ENCODE results near the gene DUT.
"Not testable (repeated sequence)": the region's sequence is repeated elsewhere in the genome, so short reads cannot be mapped to it uniquely, and the experiment has no call there.

DUT gene

DNA sequence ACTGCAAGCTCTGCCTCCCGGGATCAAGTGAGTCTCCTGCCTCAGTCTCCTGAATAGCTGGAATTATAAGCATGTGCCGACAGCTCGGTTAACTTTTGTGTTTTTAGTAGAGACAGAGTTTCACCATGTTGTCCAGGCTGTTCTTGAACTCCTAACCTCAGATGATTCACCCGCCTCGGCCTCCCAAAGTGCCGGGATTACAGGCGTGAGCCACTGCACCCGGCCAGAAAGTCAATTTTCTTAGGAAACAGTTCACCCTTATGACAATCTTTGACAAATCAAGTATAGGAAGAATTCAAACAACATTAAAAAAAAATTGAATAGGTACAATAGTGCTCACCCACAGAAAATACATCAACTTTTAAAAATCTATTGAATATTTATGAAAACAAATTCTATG, 23.6 kb upstream of the DUT start:
- H3K9ac ChIP-seq (ENCODE audit: low read length), result no peak overlapping the region
- H3K4me3 ChIP-seq (ENCODE audit: low read length), result no peak overlapping the region
- no peaks in the 10 kb centered on the region for H3K27me3 ChIP-seq (ENCODE audit: control insufficient read depth, insufficient read depth, low read length)
- no peak overlapping the region for H3K27ac ChIP-seq (ENCODE audit: low read depth, low read length)
- no peaks in the 10 kb centered on the region for H3K4me1 ChIP-seq (ENCODE audit: control insufficient read depth, insufficient read depth, low read length)
- no peaks in the 10 kb centered on the region for H3K36me3 ChIP-seq (ENCODE audit: control insufficient read depth, insufficient read depth, low read length)

- H3K9ac ChIP-seq (ENCODE audit: low read length), result no peak overlapping the region
- no peaks in the 10 kb centered on the region for H3K4me1 ChIP-seq (ENCODE audit: control insufficient read depth, insufficient read depth, low read length)
- no peaks in the 10 kb centered on the region for H3K27me3 ChIP-seq (ENCODE audit: control insufficient read depth, insufficient read depth, low read length)
- no peak overlapping the region for H3K4me3 ChIP-seq (ENCODE audit: low read length)
- no peaks in the 10 kb centered on the region for H3K36me3 ChIP-seq (ENCODE audit: control insufficient read depth, insufficient read depth, low read length)
- H3K27ac ChIP-seq (ENCODE audit: low read depth, low read length), result no peak overlapping the region
These were observed 21.5 kb upstream of the DUT start for GRCh38 chr15:48309740-48310139.

- Histone ChIP-seq H3K27me3 (ENCODE audit: control insufficient read depth, insufficient read depth, low read length) (no peaks in the 10 kb centered on the region), H3K4me3 (ENCODE audit: low read length) (no peak overlapping the region), H3K36me3 (ENCODE audit: control insufficient read depth, insufficient read depth, low read length) (no peaks in the 10 kb centered on the region), H3K27ac (ENCODE audit: low read depth, low read length) (no peak overlapping the region), H3K4me1 (ENCODE audit: control insufficient read depth, insufficient read depth, low read length) (no peaks in the 10 kb centered on the region), H3K9ac (ENCODE audit: low read length) (no peak overlapping the region)
These were observed 18.0 kb upstream of the DUT start for GRCh38 chr15:48313216-48313615.

- no peaks in the 10 kb centered on the region for H3K4me1 ChIP-seq (ENCODE audit: control insufficient read depth, insufficient read depth, low read length)
- no peak overlapping the region for H3K27ac ChIP-seq (ENCODE audit: low read depth, low read length)
- no peaks in the 10 kb centered on the region for H3K27me3 ChIP-seq (ENCODE audit: control insufficient read depth, insufficient read depth, low read length)
- no peak overlapping the region for H3K9ac ChIP-seq (ENCODE audit: low read length)
- H3K36me3 ChIP-seq (ENCODE audit: control insufficient read depth, insufficient read depth, low read length), result no peaks in the 10 kb centered on the region
- H3K4me3 ChIP-seq (ENCODE audit: low read length), result no peak overlapping the region
These were observed 16.2 kb upstream of the DUT start for GRCh38 chr15:48315041-48315440.

DNA sequence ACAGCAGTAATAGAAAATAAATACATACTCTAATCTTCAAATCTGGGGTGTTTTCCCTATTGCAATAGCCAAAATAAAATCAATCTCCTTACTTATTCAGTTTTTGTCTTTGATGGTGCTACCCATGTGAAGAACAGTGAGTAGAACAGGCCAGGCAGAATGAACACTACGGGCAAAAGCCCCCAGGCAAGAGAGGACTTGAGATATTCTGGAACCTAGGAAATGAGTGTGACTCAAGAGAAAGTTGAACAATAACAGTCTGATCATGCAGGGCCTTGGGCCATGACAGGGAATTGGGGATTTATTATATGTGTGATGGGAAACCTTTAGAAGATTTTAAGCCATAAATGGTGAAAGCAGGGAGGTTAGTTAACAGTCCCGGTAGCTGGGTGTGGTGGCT, 14.0 kb upstream of the DUT start:
- Histone ChIP-seq H3K27ac (ENCODE audit: low read depth, low read length) (no peak overlapping the region), H3K36me3 (ENCODE audit: control insufficient read depth, insufficient read depth, low read length) (no peaks in the 10 kb centered on the region), H3K4me1 (ENCODE audit: control insufficient read depth, insufficient read depth, low read length) (no peaks in the 10 kb centered on the region), H3K9ac (ENCODE audit: low read length) (no peak overlapping the region), H3K27me3 (ENCODE audit: control insufficient read depth, insufficient read depth, low read length) (no peaks in the 10 kb centered on the region), H3K4me3 (ENCODE audit: low read length) (no peak overlapping the region)

- Histone ChIP-seq H3K27ac (ENCODE audit: low read depth, low read length) (no peak overlapping the region), H3K36me3 (ENCODE audit: control insufficient read depth, insufficient read depth, low read length) (no peaks in the 10 kb centered on the region), H3K4me1 (ENCODE audit: control insufficient read depth, insufficient read depth, low read length) (no peaks in the 10 kb centered on the region), H3K4me3 (ENCODE audit: low read length) (no peak overlapping the region), H3K27me3 (ENCODE audit: control insufficient read depth, insufficient read depth, low read length) (no peaks in the 10 kb centered on the region), H3K9ac (ENCODE audit: low read length) (no peak overlapping the region)
These were observed 13.1 kb upstream of the DUT start for GRCh38 chr15:48318131-48318530.

DNA sequence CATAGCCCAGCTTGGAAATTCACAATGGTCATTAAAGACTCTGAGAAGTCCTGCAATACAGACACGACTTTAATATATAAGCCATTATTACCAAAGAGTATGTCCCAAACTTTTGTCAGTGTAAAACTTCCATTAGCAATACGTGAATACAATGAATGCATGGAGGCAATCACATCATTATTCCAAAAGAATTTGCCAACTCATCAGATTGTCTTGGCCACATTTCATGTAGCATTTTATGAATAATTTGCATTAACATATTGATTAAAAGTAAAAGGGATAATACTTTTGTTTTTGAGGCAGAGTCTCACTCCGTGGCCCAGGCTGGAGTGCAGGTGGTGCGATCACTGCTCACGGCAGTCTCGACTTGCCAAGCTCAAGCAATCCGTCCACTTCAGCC, 7.9 kb upstream of the DUT start:
- Histone ChIP-seq H3K4me3 (ENCODE audit: low read length) (no peak overlapping the region), H3K36me3 (ENCODE audit: control insufficient read depth, insufficient read depth, low read length) (no peaks in the 10 kb centered on the region), H3K27me3 (ENCODE audit: control insufficient read depth, insufficient read depth, low read length) (no peaks in the 10 kb centered on the region), H3K27ac (ENCODE audit: low read depth, low read length) (no peak overlapping the region), H3K4me1 (ENCODE audit: control insufficient read depth, insufficient read depth, low read length) (no peaks in the 10 kb centered on the region), H3K9ac (ENCODE audit: low read length) (no peak overlapping the region)

DNA sequence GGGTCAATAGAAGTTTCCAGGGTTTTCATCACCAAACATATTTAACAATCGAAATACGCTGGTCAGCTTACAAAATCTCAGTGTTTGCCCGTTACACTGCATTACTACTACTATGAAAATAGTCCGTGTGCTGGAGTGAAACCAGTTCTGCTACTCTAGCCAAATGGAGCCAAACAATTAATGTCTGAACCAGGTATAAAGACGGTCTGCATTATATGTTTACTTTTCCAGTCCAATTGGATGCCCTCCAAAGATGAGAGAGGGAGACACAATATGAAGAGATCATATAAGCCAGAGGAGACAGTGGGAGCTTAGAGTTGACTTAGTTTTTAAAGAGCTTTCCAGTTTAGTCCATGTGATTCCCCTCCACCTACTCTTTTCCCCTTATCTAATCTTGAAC, 6.3 kb upstream of the DUT start:
- Histone ChIP-seq H3K36me3 (ENCODE audit: control insufficient read depth, insufficient read depth, low read length) (no peaks in the 10 kb centered on the region), H3K27me3 (ENCODE audit: control insufficient read depth, insufficient read depth, low read length) (no peaks in the 10 kb centered on the region), H3K27ac (ENCODE audit: low read depth, low read length) (no peak overlapping the region), H3K4me3 (ENCODE audit: low read length) (no peak overlapping the region), H3K9ac (ENCODE audit: low read length) (no peak overlapping the region), H3K4me1 (ENCODE audit: control insufficient read depth, insufficient read depth, low read length) (no peaks in the 10 kb centered on the region)

GRCh38 chr15:48325400-48325799, 5.8 kb upstream of the DUT start:
- peaks cover 3% of the 10 kb centered on the region for H3K4me1 ChIP-seq (ENCODE audit: control insufficient read depth, insufficient read depth, low read length)
- H3K27ac ChIP-seq (ENCODE audit: low read depth, low read length), result no peak overlapping the region
- no peak overlapping the region for H3K4me3 ChIP-seq (ENCODE audit: low read length)
- H3K27me3 ChIP-seq (ENCODE audit: control insufficient read depth, insufficient read depth, low read length), result no peaks in the 10 kb centered on the region
- H3K36me3 ChIP-seq (ENCODE audit: control insufficient read depth, insufficient read depth, low read length), result no peaks in the 10 kb centered on the region
- H3K9ac ChIP-seq (ENCODE audit: low read length), result no peak overlapping the region

GRCh38 chr15:48326180-48326579, 5.0 kb upstream of the DUT start:
- not testable (repeated sequence) for H3K27ac ChIP-seq (ENCODE audit: low read depth, low read length); H3K9ac ChIP-seq (ENCODE audit: low read length); H3K4me3 ChIP-seq (ENCODE audit: low read length); H3K27me3 ChIP-seq (ENCODE audit: control insufficient read depth, insufficient read depth, low read length); H3K4me1 ChIP-seq (ENCODE audit: control insufficient read depth, insufficient read depth, low read length); H3K36me3 ChIP-seq (ENCODE audit: control insufficient read depth, insufficient read depth, low read length)

GRCh38 chr15:48330105-48330785, 984 bp upstream of the DUT start:
- Histone ChIP-seq H3K4me1 (ENCODE audit: control insufficient read depth, insufficient read depth, low read length) (peaks cover 3% of the 10 kb centered on the region), H3K36me3 (ENCODE audit: control insufficient read depth, insufficient read depth, low read length) (no peaks in the 10 kb centered on the region), H3K9ac (ENCODE audit: low read length) (no peak overlapping the region), H3K4me3 (ENCODE audit: low read length) (peak overlapping the region; percentile 95), H3K27me3 (ENCODE audit: control insufficient read depth, insufficient read depth, low read length) (no peaks in the 10 kb centered on the region), H3K27ac (ENCODE audit: low read depth, low read length) (peak overlapping the region; percentile 94)

GRCh38 chr15:48331796-48332641, 790 bp downstream of the DUT start:
- H3K9ac ChIP-seq (ENCODE audit: low read length), result no peak overlapping the region
- peak overlapping the region; percentile 94 for H3K27ac ChIP-seq (ENCODE audit: low read depth, low read length)
- H3K27me3 ChIP-seq (ENCODE audit: control insufficient read depth, insufficient read depth, low read length), result no peaks in the 10 kb centered on the region
- peaks cover 8% of the 10 kb centered on the region for H3K36me3 ChIP-seq (ENCODE audit: control insufficient read depth, insufficient read depth, low read length)
- peaks cover 3% of the 10 kb centered on the region for H3K4me1 ChIP-seq (ENCODE audit: control insufficient read depth, insufficient read depth, low read length)
- peak overlapping the region; percentile 95 for H3K4me3 ChIP-seq (ENCODE audit: low read length)

DNA sequence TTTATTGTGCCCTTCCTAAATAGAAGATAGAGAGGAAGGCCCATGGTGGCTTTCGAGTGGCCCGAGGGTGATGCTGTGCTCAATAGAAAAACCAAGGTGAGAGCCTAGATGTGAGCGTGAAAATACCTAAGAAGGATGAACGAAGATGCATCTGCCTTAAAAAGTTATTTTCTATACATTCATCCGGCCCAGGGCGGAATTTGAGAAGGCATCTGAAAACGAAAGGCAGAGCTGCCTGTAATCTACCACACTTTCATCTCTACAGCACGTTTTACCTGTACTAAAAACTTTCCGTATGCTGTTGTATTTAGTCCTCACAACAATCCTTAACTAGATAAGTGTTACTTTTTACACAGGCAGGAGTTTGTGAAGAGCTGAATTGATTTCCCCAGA, 1.4 kb downstream of the DUT start:
- Histone ChIP-seq H3K4me3 (ENCODE audit: low read length) (peak overlapping the region; percentile 95), H3K36me3 (ENCODE audit: control insufficient read depth, insufficient read depth, low read length) (peaks cover 9% of the 10 kb centered on the region), H3K27ac (ENCODE audit: low read depth, low read length) (no peak overlapping the region), H3K9ac (ENCODE audit: low read length) (no peak overlapping the region), H3K27me3 (ENCODE audit: control insufficient read depth, insufficient read depth, low read length) (no peaks in the 10 kb centered on the region), H3K4me1 (ENCODE audit: control insufficient read depth, insufficient read depth, low read length) (peaks cover 3% of the 10 kb centered on the region)
